WTC11 (cell line): ENCODE measurements around the gene MTOR. TPM values are rescaled to one million over a fixed set of nuclear protein-coding genes. Genes with fewer than 3 reads are reported as not detected.

ENCODE experiments used
- ATAC-seq: fragments of 200-7000 bp; cut with Tn5 transposase; 2 replicates; pipeline ENCODE4 v1.10.0; 2021; ENCODE audit warnings: mild to moderate bottlenecking, moderate library complexity
- CTCF ChIA-PET: fragments of 300-600 bp; sonication (Branson Sonifier 250); formaldehyde crosslinking; loops from one replicate; lab custom pipeline; 2021; ENCODE audit warnings: antibody characterized with exemption; lab: Charles Lee
- POLR2A ChIA-PET: fragments of 350-600 bp; sonication (Branson Sonifier 250); formaldehyde crosslinking; loops from one replicate; lab custom pipeline; 2021; ENCODE audit warnings: antibody characterized with exemption; lab: Charles Lee
- DNase-seq: peaks from one replicate; pipeline ENCODE4 v3.0.0; 2021; ENCODE audit warnings: low spot score
- H3K27ac Mint-ChIP-seq: 2 replicates; pipeline ENCODE4 v1.8.0; 2021; ENCODE audit warnings: mixed read lengths
- H3K27me3 Mint-ChIP-seq: 2 replicates; pipeline ENCODE4 v1.8.0; 2021; ENCODE audit warnings: low read depth, mild to moderate bottlenecking, moderate library complexity, mixed read lengths
- H3K36me3 Mint-ChIP-seq: 2 replicates; pipeline ENCODE4 v1.8.0; 2021; ENCODE audit warnings: mixed read lengths
- H3K4me1 Mint-ChIP-seq: 2 replicates; pipeline ENCODE4 v1.8.0; 2022; ENCODE audit warnings: mixed read lengths
- H3K4me3 Mint-ChIP-seq: 2 replicates; pipeline ENCODE4 v1.8.0; 2021; ENCODE audit warnings: mild to moderate bottlenecking, moderate library complexity, mixed read lengths
- H3K9me3 Mint-ChIP-seq: 2 replicates; pipeline ENCODE4 v1.8.0; 2021; ENCODE audit warnings: mixed read lengths
- AR ChIP-seq: fragments of 250-450 bp; sonication (Bioruptor Pico); IDR thresholded peaks from 2 replicates; pipeline ENCODE4 v1.9.0; 2021; ENCODE audit warnings: mild to moderate bottlenecking
- ATF3 ChIP-seq: sonication (generic); formaldehyde crosslinking; conservative IDR thresholded peaks from 2 replicates; pipeline ENCODE4 v1.8.1; 2022; ENCODE audit warnings: mild to moderate bottlenecking, missing genetic modification reagents
- E2F1 ChIP-seq: sonication (generic); formaldehyde crosslinking; IDR thresholded peaks from 2 replicates; pipeline ENCODE4 v1.8.0; 2022; ENCODE audit warnings: mild to moderate bottlenecking, missing genetic modification reagents
- E2F4 ChIP-seq: sonication (generic); formaldehyde crosslinking; IDR thresholded peaks from 2 replicates; pipeline ENCODE4 v1.8.1; 2022; ENCODE audit warnings: low read depth, mild to moderate bottlenecking, moderate library complexity, missing genetic modification reagents, borderline replicate concordance
- EMX1 ChIP-seq: fragments of 250-450 bp; sonication (Bioruptor Pico); IDR thresholded peaks from 2 replicates; pipeline ENCODE4 v1.8.0; 2021; ENCODE audit warnings: mild to moderate bottlenecking
- GABPB1 ChIP-seq: sonication (generic); formaldehyde crosslinking; IDR thresholded peaks from 2 replicates; pipeline ENCODE4 v1.8.1; 2023; ENCODE audit warnings: mild to moderate bottlenecking, missing genetic modification reagents
- MYBL2 ChIP-seq: sonication (generic); formaldehyde crosslinking; IDR thresholded peaks from 2 replicates; pipeline ENCODE4 v1.8.1; 2023; ENCODE audit warnings: mild to moderate bottlenecking, moderate library complexity, missing genetic modification reagents
- NFYB ChIP-seq: sonication (generic); formaldehyde crosslinking; conservative IDR thresholded peaks from 2 replicates; pipeline ENCODE4 v1.8.0; 2022; ENCODE audit warnings: low read depth, missing genetic modification reagents
- RELA ChIP-seq: sonication (generic); formaldehyde crosslinking; IDR thresholded peaks from 2 replicates; pipeline ENCODE4 v1.8.1; 2022; ENCODE audit warnings: missing genetic modification reagents, mild to moderate bottlenecking, borderline replicate concordance
- TCF7 ChIP-seq: sonication (generic); formaldehyde crosslinking; IDR thresholded peaks from 2 replicates; pipeline ENCODE4 v1.8.0; 2022; ENCODE audit warnings: mild to moderate bottlenecking, low read depth, missing genetic modification reagents, moderate library complexity
- TEAD4 ChIP-seq: sonication (generic); formaldehyde crosslinking; IDR thresholded peaks from 2 replicates; pipeline ENCODE4 v1.8.0; 2022; ENCODE audit warnings: mild to moderate bottlenecking, missing genetic modification reagents
- ZBTB21 ChIP-seq: sonication (generic); formaldehyde crosslinking; IDR thresholded peaks from 2 replicates; pipeline ENCODE4 v1.8.1; 2023; ENCODE audit warnings: mild to moderate bottlenecking, missing genetic modification reagents, borderline replicate concordance
- ZBTB43 ChIP-seq: sonication (generic); formaldehyde crosslinking; IDR thresholded peaks from 2 replicates; pipeline ENCODE4 v1.8.1; 2023; ENCODE audit warnings: mild to moderate bottlenecking, missing genetic modification reagents
- ZNF396 ChIP-seq: fragments of 250-450 bp; sonication (Bioruptor Pico); IDR thresholded peaks from 2 replicates; pipeline ENCODE4 v1.8.0; 2021; ENCODE audit warnings: mild to moderate bottlenecking, moderate library complexity, borderline replicate concordance
- ZNF416 ChIP-seq: fragments of 250-450 bp; sonication (Bioruptor Pico); IDR thresholded peaks from 2 replicates; pipeline ENCODE4 v1.9.0; 2021; ENCODE audit warnings: mild to moderate bottlenecking, inconsistent platforms
- ZNF423 ChIP-seq: fragments of 250-450 bp; sonication (Bioruptor Pico); IDR thresholded peaks from 2 replicates; pipeline ENCODE4 v2.1.2; 2022; ENCODE audit warnings: mild to moderate bottlenecking, moderate library complexity
- ZNF512 ChIP-seq: sonication (generic); formaldehyde crosslinking; IDR thresholded peaks from 2 replicates; pipeline ENCODE4 v1.8.1; 2022; ENCODE audit warnings: missing genetic modification reagents, borderline replicate concordance
- ZSCAN18 ChIP-seq: fragments of 250-450 bp; sonication (Bioruptor Pico); IDR thresholded peaks from 2 replicates; pipeline ENCODE4 v2.1.2; 2022; ENCODE audit warnings: mild to moderate bottlenecking, moderate library complexity
- total RNA-seq: library from RNA; stranded (reverse); gene quantifications from 3 replicates; pipeline ENCODE4 v1.2.3, GENCODE V29; 2021

Gene MTOR
- total RNA-seq, 1 experiment from 2014 or later, result 65.0 TPM

GRCh38 chr1:11281518-11282331 is 19.4 kb upstream of the MTOR start:
- Mint-ChIP-seq H3K4me3 (no peak overlapping the region), H3K27me3 (no peaks in the 10 kb centered on the region), H3K36me3 (peaks cover 38% of the 10 kb centered on the region), H3K4me1 (peaks cover 42% of the 10 kb centered on the region), H3K9me3 (peaks cover 7% of the 10 kb centered on the region), H3K27ac (peak overlapping the region; percentile 15; the same call in 1 of the 2 replicates)
- no peak for ATAC-seq
- POLR2A ChIA-PET, result interaction anchor here (0.6 kb wide), 1 partner anchor 30 kb away, joined by 4 read pairs; no protein-coding TSS in a partner anchor
- no peak for DNase-seq
- CTCF ChIA-PET, result no interaction called here
- TF ChIP-seq ZSCAN18 (CRISPR knock-in tag) (no peak), ATF3 (CRISPR knock-in tag) (no peak), E2F1 (no peak), TCF7 (CRISPR knock-in tag) (no peak), AR (CRISPR knock-in tag) (no peak), TEAD4 (CRISPR knock-in tag) (no peak), ZBTB21 (CRISPR knock-in tag) (no peak), ZNF416 (CRISPR knock-in tag) (no peak)

- Mint-ChIP-seq H3K4me1 (peaks cover 34% of the 10 kb centered on the region), H3K27me3 (no peaks in the 10 kb centered on the region), H3K27ac (peak overlapping the region; percentile 57), H3K4me3 (no peak overlapping the region), H3K36me3 (peaks cover 37% of the 10 kb centered on the region), H3K9me3 (peaks cover 7% of the 10 kb centered on the region)
- no peak for TF ChIP-seq GABPB1 (CRISPR knock-in tag)
- TF ChIP-seq ZNF396 (CRISPR knock-in tag), result no peak
- no peak for TF ChIP-seq ZNF512 (CRISPR knock-in tag)
- no peak for TF ChIP-seq RELA (CRISPR knock-in tag)
- TF ChIP-seq E2F4, result no peak
- no peak for TF ChIP-seq MYBL2 (CRISPR knock-in tag)
- TF ChIP-seq EMX1 (CRISPR knock-in tag), result no peak
- no peak for TF ChIP-seq ZBTB21 (CRISPR knock-in tag)
- no peak for TF ChIP-seq ZNF423 (CRISPR knock-in tag)
- no peak for TF ChIP-seq NFYB (CRISPR knock-in tag)
- no peak for TF ChIP-seq ZBTB43 (CRISPR knock-in tag)
- TF ChIP-seq ZSCAN18 (CRISPR knock-in tag), result no peak
- ChIA-PET POLR2A (interaction anchor here (0.6 kb wide), 1 partner anchor 29 kb away, joined by 4 read pairs; no protein-coding TSS in a partner anchor), CTCF (interaction anchor here (1.3 to 1.7 kb wide), 2 partner anchors 40 to 370 kb away, joined by 5 read pairs; no protein-coding TSS in a partner anchor)
- ATAC-seq (no peak), DNase-seq (no peak)
Observed at GRCh38 chr1:11280719-11281376, 18.5 kb upstream of the MTOR start.
